Right lobe of liver (tissue), 4 donors: ENCODE measurements around the gene KLLN.
A peak's percentile ranks its signal among the peaks of the same experiment; 100 is the strongest.

Source experiments
- POLR2A ChIP-seq: fragments of 450-650 bp; IDR thresholded peaks from one replicate; pipeline ENCODE4 v1.6.1; 2017; ENCODE audit warnings: antibody characterized with exemption, mild to moderate bottlenecking
- TF ChIP-seq, protein P1 (sequence below), 4 donors: fragments of 200-600 bp in 3 of 4; fragments of 450-650 bp in 1 of 4; IDR thresholded peaks; one replicate each; pipeline versions ENCODE4 v1.5.1 to v1.8.0; 2016 to 2022; ENCODE audit warnings: antibody characterized with exemption in 4 of 4, mild to moderate bottlenecking in 2 of 4
- donor health status: DM: no; HTN: no; CAD: no.
- donor health status: DM: no; HTN: no; CAD: no.
- donor health status: DM: no; HTN: yes; CAD: no.

DNA sequence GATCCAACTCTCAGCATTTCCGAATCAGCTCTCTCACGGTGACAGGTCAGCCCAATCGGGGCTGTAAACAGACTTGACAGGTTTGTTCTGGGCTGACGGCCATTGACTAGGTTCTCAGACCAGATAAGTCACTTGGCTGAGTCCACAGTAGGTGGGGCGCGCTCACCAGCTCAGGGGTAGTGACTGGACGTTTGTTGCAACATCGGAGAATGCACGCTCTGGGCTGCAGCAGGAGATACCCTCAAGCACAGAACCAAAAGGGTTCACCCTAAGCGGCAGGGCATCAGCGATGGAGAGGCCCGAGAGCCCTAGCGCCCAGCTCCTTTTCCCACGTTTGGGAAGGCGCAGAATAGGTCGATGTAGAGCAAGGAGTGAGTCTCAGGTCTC, 1.8 kb downstream of the KLLN start:
- TF ChIP-seq, protein P1, sequence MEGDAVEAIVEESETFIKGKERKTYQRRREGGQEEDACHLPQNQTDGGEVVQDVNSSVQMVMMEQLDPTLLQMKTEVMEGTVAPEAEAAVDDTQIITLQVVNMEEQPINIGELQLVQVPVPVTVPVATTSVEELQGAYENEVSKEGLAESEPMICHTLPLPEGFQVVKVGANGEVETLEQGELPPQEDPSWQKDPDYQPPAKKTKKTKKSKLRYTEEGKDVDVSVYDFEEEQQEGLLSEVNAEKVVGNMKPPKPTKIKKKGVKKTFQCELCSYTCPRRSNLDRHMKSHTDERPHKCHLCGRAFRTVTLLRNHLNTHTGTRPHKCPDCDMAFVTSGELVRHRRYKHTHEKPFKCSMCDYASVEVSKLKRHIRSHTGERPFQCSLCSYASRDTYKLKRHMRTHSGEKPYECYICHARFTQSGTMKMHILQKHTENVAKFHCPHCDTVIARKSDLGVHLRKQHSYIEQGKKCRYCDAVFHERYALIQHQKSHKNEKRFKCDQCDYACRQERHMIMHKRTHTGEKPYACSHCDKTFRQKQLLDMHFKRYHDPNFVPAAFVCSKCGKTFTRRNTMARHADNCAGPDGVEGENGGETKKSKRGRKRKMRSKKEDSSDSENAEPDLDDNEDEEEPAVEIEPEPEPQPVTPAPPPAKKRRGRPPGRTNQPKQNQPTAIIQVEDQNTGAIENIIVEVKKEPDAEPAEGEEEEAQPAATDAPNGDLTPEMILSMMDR (IDR thresholded peaks at IDR 0.05), result peak in 2 of 4 donors; percentile 17 to 27
- peak; percentile 25 for TF ChIP-seq POLR2A
